ENCODE measurements around the gene ARFGEF3.

DNA sequence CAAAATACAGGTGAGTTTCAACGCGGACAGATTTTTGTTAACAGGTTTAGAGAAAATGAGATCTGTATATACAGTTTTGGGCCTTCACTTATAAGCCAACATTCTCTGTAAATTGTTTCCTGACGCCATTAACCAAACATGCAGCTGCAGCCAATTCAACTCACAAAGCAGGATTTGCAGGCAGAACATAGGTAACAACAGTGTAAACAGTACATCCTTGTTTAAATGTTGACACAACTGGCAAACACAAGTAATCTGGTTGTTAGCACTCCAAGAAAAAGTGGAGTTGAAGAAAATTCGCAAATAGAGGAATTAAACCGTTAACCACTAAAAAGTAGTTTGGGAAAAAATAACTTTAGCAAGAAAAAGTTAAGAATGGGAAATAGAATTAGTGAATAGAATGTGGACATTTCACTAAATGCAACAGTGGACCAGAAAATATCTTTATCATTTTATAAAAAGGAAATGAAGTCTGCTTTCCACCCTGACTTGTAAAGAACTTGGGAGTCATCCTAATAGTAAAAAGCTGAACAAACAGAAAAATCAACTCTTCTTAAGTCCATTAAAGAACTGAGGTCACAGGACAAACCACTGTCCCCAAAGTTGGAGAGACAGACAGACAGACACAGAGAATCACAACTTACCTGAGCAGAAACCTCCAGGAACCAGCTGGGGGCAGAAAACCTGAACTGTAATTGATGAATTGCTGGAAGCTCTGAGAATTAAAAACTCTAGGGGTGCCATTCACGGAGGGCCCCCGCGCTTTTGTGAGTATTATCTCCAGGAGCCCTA lies 226.0 kb downstream of the ARFGEF3 start:
- TF ChIP-seq CTCF (IDR thresholded peaks at IDR 0.05) (no peak), POLR2A (IDR thresholded peaks at IDR 0.05; ENCODE audit: low read depth) (no peak), EP300 (IDR thresholded peaks at IDR 0.05) (no peak), POLR2AphosphoS5 (IDR thresholded peaks at IDR 0.05) (no peak)
